C4-2B (cell line): ENCODE results near the gene RAMP1.

ENCODE experiments used
- ZFX ChIP-seq: fragments of 450-650 bp; IDR thresholded peaks from 2 replicates; pipeline ENCODE4 v1.6.1; 2017
- TF ChIP-seq, protein P1 (sequence below): fragments of 450-650 bp; conservative IDR thresholded peaks from 2 replicates; pipeline ENCODE4 v1.5.1; 2017; ENCODE audit warnings: mild to moderate bottlenecking

DNA sequence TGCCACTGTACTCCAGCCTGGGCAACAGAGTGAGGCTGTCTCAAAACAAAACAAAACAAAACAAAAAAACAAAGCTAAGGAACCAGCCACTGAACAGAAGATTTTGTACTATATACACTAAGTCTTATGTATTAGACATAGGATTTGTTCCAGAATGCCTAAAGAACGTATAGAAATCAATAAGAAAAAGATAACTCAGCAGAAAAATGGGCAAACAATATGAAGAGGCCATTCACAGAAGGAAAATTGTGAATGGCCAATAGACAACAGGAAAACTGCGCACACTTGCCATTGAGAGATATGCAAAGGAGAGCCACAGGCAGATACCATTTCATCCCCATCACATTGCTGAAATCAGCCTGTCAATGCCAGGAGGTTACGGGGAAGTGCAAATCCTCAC lies 92.5 kb downstream of the RAMP1 start:
- TF ChIP-seq, protein P1, sequence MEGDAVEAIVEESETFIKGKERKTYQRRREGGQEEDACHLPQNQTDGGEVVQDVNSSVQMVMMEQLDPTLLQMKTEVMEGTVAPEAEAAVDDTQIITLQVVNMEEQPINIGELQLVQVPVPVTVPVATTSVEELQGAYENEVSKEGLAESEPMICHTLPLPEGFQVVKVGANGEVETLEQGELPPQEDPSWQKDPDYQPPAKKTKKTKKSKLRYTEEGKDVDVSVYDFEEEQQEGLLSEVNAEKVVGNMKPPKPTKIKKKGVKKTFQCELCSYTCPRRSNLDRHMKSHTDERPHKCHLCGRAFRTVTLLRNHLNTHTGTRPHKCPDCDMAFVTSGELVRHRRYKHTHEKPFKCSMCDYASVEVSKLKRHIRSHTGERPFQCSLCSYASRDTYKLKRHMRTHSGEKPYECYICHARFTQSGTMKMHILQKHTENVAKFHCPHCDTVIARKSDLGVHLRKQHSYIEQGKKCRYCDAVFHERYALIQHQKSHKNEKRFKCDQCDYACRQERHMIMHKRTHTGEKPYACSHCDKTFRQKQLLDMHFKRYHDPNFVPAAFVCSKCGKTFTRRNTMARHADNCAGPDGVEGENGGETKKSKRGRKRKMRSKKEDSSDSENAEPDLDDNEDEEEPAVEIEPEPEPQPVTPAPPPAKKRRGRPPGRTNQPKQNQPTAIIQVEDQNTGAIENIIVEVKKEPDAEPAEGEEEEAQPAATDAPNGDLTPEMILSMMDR = no peak
- TF ChIP-seq ZFX = no peak
